ENCODE data around the gene RRP8.

RRP8 gene

GRCh38 chr11:6570691-6571427 is 32.6 kb downstream of the RRP8 start:
- no peak for ATAC-seq
- no peak for TF ChIP-seq POU6F1 (CRISPR knock-in tag; IDR thresholded peaks at IDR 0.05; ENCODE audit: borderline replicate concordance, low read depth)
- TF ChIP-seq ZFP3 (CRISPR knock-in tag; IDR thresholded peaks at IDR 0.05): no peak
- TF ChIP-seq GLIS3 (CRISPR knock-in tag; IDR thresholded peaks at IDR 0.05): no peak
- TF ChIP-seq SNAI2 (CRISPR knock-in tag; IDR thresholded peaks at IDR 0.05): no peak
- TF ChIP-seq PPARA (CRISPR knock-in tag; IDR thresholded peaks at IDR 0.05; ENCODE audit: borderline replicate concordance): no peak
- TF ChIP-seq ZNF70 (CRISPR knock-in tag; IDR thresholded peaks at IDR 0.05): no peak
- TF ChIP-seq ESRRG (CRISPR knock-in tag; IDR thresholded peaks at IDR 0.05): no peak
- no peak for TF ChIP-seq BACH2 (CRISPR knock-in tag; IDR thresholded peaks at IDR 0.05; ENCODE audit: borderline replicate concordance)
- no peak for TF ChIP-seq TOX (CRISPR knock-in tag; IDR thresholded peaks at IDR 0.05; ENCODE audit: borderline replicate concordance)
- no peak for TF ChIP-seq TCF4 (CRISPR knock-in tag; IDR thresholded peaks at IDR 0.05; ENCODE audit: borderline replicate concordance)
- no peak for TF ChIP-seq ZFP30 (CRISPR knock-in tag; IDR thresholded peaks at IDR 0.05)
- TF ChIP-seq RARB (CRISPR knock-in tag; IDR thresholded peaks at IDR 0.05): no peak

GRCh38 chr11:6569706-6570105 is 33.7 kb downstream of the RRP8 start:
- TF ChIP-seq SNAI2 (CRISPR knock-in tag; IDR thresholded peaks at IDR 0.05) (no peak), ARNTL (CRISPR knock-in tag; IDR thresholded peaks at IDR 0.05; ENCODE audit: borderline replicate concordance, low read depth) (no peak), ZFP30 (CRISPR knock-in tag; IDR thresholded peaks at IDR 0.05) (no peak), ISL1 (CRISPR knock-in tag; IDR thresholded peaks at IDR 0.05) (no peak), OSR1 (CRISPR knock-in tag; IDR thresholded peaks at IDR 0.05) (no peak), CSRNP3 (CRISPR knock-in tag; IDR thresholded peaks at IDR 0.05) (no peak), GLIS3 (CRISPR knock-in tag; IDR thresholded peaks at IDR 0.05) (no peak)
- ATAC-seq: no peak

GRCh38 chr11:6568191-6568918 is 35.1 kb downstream of the RRP8 start:
- ATAC-seq: peak; percentile 45
- TF ChIP-seq RARB (CRISPR knock-in tag; IDR thresholded peaks at IDR 0.05) (no peak), PATZ1 (CRISPR knock-in tag; IDR thresholded peaks at IDR 0.05; ENCODE audit: borderline replicate concordance) (no peak), ZNF565 (CRISPR knock-in tag; conservative IDR thresholded peaks at IDR 0.05; ENCODE audit: low read depth) (no peak), SNAI2 (CRISPR knock-in tag; IDR thresholded peaks at IDR 0.05) (no peak), CSDC2 (CRISPR knock-in tag; IDR thresholded peaks at IDR 0.05) (no peak), PPARA (CRISPR knock-in tag; IDR thresholded peaks at IDR 0.05; ENCODE audit: borderline replicate concordance) (no peak), ARNTL (CRISPR knock-in tag; IDR thresholded peaks at IDR 0.05; ENCODE audit: borderline replicate concordance, low read depth) (no peak), ZFP30 (CRISPR knock-in tag; IDR thresholded peaks at IDR 0.05) (no peak), TCF4 (CRISPR knock-in tag; IDR thresholded peaks at IDR 0.05; ENCODE audit: borderline replicate concordance) (no peak), ISL1 (CRISPR knock-in tag; IDR thresholded peaks at IDR 0.05) (no peak), ZFP3 (CRISPR knock-in tag; IDR thresholded peaks at IDR 0.05) (no peak), GLIS3 (CRISPR knock-in tag; IDR thresholded peaks at IDR 0.05) (no peak), OSR1 (CRISPR knock-in tag; IDR thresholded peaks at IDR 0.05) (no peak), ZNF8 (CRISPR knock-in tag; IDR thresholded peaks at IDR 0.05) (no peak), ZC3H10 (CRISPR knock-in tag; IDR thresholded peaks at IDR 0.05) (no peak), TOX (CRISPR knock-in tag; IDR thresholded peaks at IDR 0.05; ENCODE audit: borderline replicate concordance) (no peak), TSHZ2 (CRISPR knock-in tag; IDR thresholded peaks at IDR 0.05) (no peak), CREB5 (CRISPR knock-in tag; IDR thresholded peaks at IDR 0.05; ENCODE audit: low read depth) (no peak), ZNF70 (CRISPR knock-in tag; IDR thresholded peaks at IDR 0.05) (no peak), POU6F1 (CRISPR knock-in tag; IDR thresholded peaks at IDR 0.05; ENCODE audit: borderline replicate concordance, low read depth) (no peak)
